HG02623 (cell line): ENCODE data around the gene KCNH2.

Source experiments
- ATAC-seq: cut with Tn5 transposase; IDR thresholded peaks from one replicate; pipeline ENCODE4 v1.9.1; 2021; ENCODE audit warnings: moderate library complexity; ENCODE audit not compliant: unreplicated experiment

KCNH2 gene

DNA sequence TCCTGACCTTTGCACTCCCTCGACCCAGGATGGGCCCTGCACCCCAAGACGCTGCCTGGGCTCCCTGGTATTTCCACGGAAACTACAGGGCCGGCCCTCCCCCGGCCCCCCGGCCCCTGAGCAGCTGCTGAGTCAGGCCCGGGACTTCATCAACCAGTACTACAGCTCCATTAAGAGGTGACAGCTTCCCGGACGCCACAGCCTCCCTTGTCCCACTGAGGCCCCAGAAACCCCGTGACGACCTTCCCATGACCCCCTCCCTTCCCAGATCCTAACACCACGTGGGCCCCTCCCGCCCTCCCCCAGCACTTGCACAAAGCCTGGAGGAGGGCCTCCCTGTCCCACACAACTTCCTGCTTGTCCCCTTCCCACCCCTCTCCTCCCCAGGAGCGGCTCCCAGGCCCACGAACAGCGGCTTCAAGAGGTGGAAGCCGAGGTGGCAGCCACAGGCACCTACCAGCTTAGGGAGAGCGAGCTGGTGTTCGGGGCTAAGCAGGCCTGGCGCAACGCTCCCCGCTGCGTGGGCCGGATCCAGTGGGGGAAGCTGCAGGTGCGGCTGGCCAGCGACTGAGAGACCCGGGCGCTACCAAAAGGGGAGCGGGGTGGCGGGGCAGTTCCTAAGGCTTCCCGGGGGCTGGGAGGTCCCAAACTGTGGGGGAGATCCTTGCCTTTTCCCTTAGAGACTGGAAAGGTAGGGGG lies 18.4 kb upstream of the KCNH2 start:
- no peak for ATAC-seq

DNA sequence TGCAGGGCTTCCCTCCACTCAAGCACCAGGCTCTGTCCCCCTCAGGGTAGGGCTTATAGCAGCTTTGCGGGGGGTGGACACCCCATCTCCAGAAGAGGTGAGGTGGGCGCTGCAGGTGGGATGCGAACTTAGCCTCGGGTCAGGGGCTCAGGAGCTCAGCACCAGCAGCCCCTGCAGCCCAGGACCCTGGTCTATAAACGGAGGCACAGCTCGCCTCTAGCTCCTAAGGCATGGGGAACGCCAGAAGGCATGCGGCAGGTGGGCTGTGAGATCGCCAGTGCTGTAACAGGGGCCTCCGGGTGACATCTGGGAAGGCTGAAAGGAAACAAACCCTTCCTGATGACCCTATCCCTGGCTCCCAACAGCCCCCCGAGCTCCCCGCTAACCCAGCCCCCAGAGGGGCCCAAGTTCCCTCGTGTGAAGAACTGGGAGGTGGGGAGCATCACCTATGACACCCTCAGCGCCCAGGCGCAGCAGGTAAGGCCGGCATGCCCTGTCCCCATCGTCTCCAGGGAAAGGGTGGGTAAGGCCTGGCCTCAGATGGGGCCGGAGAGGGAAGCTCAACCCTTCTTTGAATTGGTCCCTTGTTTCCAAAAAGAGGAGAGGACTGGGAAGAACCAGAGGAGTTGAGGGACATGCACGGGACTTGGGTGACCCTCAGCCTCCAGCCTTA lies 16.9 kb upstream of the KCNH2 start:
- no peak for ATAC-seq

DNA sequence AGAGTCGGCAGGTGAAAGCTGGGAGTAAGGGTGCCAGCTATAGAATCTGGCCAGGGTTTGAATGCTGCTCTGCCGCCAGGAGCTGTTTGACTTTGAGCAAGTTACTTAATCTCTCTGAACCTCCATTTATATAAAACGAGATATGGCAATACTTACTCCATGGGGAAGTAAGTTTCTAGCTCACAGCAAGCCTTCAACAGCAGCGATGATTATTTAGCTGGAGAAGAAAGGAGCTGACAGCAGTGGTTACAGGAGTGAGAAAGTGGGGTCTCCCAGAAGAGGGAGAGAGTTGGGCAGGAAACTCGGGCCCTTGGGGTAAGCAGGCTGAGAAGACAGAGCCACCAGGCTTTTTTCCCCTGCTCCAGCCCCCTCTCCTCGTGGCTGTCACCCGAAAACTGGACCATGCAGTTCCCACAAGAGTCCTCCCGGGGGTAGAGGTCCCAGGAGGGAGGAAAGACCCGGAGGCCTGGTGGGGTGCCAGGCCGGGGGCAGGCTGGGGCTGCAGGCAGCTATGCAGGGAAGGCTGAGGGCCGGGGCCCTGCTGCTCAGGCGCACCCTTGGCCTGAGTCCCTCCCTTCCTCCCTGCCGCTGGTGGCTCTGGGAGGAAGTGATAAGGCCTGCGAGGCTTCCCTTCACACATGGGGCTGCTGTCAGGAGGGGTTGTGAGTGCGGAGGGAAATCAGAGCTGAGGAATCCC lies 16.2 kb upstream of the KCNH2 start:
- ATAC-seq = no peak

DNA sequence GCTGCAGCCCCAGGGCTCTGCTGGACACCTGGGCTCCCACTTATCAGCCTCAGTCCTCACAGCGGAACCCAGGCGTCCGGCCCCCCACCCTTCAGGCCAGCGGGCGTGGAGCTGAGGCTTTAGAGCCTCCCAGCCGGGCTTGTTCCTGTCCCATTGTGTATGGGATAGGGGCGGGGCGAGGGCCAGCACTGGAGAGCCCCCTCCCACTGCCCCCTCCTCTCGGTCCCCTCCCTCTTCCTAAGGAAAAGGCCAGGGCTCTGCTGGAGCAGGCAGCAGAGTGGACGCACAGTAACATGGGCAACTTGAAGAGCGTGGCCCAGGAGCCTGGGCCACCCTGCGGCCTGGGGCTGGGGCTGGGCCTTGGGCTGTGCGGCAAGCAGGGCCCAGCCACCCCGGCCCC lies 15.4 kb upstream of the KCNH2 start:
- ATAC-seq = no peak

DNA sequence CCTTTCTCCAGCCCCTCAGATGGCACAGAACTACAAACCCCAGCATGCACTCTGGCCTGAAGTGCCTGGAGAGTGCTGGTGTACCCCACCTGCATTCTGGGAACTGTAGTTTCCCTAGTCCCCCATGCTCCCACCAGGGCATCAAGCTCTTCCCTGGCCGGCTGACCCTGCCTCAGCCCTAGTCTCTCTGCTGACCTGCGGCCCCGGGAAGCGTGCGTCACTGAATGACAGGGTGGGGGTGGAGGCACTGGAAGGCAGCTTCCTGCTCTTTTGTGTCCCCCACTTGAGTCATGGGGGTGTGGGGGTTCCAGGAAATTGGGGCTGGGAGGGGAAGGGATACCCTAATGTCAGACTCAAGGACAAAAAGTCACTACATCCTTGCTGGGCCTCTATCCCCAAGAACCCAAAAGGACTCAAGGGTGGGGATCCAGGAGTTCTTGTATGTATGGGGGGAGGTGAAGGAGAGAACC lies 14.7 kb upstream of the KCNH2 start:
- ATAC-seq = no peak

DNA sequence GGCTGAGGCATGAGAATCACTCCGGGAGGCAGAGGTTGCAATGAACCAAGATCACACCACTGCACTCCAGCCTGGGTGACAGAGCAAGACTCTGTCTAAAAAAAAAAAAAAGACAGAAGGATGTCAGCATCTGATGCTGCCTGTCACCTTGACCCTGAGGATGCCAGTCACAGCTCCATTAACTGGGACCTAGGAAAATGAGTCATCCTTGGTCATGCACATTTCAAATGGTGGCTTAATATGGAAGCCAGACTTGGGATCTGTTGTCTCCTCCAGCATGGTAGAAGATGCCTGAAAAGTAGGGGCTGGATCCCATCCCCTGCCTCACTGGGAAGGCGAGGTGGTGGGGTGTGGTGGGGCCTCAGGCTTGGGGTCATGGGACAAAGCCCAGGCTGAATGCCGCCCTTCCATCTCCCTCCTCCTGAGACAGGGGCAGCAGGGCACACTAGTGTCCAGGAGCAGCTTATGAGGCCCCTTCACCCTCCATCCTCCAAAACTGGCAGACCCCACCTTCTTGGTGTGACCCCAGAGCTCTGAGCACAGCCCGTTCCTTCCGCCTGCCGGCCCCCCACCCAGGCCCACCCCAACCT lies 14.0 kb upstream of the KCNH2 start:
- no peak for ATAC-seq

DNA sequence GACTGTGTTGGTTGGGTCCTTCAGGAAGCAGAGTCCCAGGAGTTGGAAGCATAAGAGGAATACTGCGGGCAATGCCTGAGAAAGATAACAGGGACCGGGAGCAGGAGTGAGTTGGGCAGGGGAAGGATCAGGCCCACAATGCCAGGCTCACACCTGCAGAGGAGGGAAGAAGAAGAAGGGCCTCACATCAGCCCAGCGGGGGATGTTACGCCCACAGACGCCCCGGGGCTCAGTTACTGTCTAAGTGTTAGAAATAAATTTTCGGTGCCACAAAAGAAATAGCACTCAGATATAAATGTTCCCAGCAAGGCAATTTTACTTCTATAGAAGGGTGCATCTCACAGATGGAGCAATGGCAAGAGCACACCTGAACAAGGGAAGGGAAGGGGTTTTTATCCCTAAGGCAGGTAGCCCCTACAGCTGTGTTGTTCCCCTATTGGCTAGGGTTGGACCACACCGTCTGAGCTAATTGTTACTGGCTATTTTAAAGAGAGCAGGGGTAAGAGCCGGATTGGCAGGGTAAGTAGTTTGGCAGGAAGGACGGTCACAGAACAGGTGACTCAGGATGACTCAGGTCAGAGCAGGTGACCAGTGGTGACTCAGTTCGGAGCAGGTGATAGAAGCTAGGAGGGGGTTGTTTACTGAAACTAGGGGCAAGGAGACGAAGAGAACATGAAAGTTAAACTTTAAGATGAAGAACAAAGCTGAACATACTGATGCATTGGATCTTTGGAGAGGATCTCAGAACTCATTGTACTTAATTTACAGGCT lies 12.5 kb upstream of the KCNH2 start, which contains the start of gene NOS3:
NOS3 (plus strand) TSS at position 602 of the 771 bp plus-strand sequence. CDS start 2,787 bp downstream, outside the sequence.
- no peak for ATAC-seq

DNA sequence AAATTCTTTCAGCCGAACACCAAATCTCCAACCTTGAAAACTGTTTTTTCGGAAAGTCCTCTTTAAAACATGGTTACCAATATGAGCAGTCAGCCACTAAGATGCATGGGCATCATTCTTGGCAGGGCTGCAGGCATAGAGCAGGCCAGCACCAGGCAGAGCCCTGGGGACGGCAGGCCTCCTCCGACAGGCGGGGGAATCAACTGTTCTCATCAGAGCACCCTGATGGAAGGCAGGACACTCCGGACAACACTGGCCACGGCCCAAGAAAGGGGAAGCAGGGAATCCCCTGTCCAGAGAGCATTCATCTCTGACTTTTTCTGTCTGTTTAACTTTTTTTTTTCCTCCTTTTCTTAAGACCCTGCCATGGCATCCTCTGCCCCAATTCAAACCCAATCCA lies 11.3 kb upstream of the KCNH2 start:
- ATAC-seq = no peak

DNA sequence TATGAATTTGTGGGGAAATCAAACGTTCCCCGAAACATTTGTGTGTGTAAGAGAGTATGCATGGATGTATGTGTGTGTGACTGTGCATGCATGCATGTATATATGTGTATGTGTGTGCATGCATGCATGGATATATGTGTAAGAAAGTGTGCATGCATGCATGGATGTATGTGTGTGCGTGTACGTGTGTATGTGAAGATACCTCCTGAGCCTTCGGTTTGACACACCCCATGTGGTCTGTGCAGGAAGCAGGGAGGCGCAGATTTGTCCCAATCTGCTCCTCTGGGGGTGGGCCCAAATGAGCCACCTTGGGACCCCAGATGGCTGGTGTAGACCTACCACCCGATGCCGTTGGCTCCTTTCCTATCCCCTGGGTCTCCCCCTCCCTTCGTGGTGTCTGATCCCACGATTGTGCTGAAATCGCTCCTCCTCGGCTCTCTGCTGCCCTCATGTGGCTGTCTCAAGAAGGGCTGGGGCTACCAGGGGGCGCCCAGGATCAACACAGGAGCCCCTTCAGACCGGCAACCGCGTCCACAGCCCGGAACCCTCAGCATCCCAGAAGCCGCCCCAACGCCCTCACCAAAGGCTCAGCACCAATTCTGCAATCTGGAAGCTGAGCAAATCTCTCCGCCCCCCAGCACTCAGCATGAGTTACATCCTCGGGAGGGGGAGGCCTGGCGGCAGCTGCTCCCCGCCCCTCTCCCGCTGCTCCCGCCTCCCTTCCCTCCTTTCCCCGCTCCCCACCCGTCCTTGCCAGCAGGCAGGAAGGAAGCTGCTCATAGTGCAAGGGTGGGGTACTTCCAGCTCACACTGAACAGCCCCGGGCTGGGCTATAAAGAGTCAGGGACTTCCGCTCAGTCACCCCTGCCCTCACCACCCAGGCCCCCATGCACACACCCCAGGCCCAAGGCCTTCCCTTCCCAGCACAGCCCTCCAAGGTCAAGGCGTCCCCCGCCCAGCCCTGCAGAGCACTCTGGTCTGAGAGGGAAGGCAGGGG lies 10.4 kb upstream of the KCNH2 start:
- ATAC-seq = no peak

DNA sequence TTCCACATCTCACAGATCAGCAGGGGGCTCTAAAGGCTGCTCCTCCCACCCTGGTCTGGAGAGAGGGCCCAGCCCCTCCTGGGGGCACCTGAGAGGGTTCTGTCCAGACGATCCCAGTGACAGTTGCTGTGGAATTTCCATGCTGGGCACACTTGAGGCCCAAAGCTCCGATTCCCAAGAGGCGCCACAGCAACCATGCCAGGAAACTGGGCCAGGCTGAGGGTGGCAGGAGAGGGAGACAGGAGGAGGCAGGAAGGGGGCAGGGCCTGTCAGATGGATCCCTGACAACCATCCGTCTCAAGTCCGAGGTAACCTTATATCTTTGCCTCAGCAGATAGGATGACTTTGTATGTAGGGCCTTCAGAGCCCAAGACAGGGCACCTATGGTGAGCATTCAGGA lies 8.4 kb upstream of the KCNH2 start:
- ATAC-seq = no peak

DNA sequence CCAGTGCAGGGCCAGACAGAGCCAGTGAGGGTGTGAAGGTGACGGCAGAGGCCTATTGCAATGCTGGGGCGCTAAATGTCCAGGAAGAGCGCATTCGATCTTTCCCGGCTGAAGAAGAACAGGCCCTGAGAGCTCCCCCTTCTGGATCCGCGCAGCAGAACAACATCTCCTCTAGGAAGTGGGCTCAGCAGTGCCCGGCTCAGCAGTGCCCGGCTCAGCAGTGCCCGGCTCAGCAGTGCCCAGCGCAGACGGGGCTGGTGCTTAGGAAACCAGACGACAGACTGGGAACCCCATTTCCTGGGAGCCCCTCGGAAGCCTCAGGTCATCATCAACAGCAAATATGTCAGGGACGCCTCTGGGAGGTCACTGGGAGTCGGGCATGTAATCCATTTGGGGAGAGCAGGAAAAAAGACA lies 8.0 kb upstream of the KCNH2 start:
- ATAC-seq = no peak

DNA sequence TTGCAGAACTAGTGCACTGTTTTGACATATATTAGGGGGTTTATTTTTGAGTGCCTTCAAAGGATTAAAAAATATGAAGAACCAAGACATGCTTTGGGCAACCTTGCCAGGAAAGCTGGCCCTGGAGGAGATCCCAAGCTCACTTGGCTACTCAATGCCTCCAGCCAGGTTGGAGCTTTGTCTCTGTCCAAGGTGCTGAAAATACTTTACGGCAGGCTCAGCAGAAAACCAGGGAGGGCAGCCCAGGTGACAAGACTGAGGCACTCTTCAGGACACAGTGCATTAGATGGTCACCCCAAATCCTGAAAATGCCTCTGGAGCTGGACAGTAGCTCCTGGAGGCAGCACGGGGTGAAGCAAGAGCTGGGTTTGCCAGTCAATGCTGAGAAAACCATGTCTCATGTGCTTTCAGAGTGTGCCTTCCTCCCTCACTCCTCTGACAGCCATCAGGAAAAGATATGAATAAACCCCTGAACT lies 5.8 kb upstream of the KCNH2 start:
- no peak for ATAC-seq

DNA sequence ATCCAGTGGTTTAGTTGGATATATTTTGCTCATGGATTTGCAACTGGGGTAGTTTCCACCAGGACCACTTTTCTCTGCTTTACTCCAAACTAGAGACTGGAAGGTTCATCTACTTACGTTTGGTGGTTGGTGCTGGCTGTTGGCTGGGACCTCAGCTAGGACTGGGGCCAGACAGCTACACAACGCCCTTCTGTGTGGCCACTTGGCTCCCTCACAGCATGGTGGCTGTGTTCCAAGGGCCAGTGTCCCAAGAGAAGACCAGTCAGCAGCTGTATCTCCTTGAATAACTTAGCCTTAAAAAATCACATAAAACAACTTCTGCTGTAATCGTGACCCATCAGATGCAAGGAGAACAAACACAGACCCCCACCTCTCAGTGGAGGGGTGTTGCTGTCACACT lies 4.2 kb upstream of the KCNH2 start:
- no peak for ATAC-seq

DNA sequence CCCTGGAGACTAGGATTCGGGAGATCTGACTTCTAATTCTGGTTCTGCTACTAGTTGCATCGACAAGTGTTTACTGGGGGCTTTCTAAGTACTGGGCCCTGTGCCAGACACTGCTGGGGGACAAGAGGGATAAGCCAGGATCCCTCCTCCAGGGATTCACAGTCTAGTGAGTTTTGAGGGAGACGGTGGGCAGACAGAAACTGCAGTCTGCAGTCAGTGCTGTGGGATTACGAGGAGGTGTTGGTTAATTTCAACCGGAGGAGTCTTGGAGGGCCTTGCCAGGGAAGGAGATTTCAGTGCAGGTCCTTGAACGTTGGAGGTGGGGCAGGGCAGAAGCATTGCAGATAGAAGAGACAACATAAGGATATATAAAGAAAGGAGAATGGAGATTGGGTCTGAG lies 3.5 kb upstream of the KCNH2 start:
- no peak for ATAC-seq

DNA sequence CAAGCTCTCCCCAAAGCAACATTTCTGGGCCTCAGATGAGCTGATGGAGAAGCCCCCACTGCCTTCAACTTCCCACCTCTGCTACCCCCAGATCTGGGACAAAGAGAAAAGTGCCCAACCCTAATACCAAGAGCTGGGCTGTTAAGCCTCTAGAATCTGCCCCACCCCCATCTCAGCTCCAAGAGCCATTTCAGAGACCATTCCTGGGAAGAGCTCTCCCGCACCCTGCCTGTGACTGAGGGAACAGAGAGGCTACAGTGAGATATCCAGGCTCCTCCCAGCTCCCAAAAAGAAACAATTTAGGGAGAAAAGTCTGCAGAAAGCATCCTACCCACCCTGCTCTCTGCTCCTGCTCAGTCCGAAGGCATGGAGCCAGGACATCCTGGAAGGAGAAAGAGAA lies 2.5 kb upstream of the KCNH2 start:
- ATAC-seq = no peak

DNA sequence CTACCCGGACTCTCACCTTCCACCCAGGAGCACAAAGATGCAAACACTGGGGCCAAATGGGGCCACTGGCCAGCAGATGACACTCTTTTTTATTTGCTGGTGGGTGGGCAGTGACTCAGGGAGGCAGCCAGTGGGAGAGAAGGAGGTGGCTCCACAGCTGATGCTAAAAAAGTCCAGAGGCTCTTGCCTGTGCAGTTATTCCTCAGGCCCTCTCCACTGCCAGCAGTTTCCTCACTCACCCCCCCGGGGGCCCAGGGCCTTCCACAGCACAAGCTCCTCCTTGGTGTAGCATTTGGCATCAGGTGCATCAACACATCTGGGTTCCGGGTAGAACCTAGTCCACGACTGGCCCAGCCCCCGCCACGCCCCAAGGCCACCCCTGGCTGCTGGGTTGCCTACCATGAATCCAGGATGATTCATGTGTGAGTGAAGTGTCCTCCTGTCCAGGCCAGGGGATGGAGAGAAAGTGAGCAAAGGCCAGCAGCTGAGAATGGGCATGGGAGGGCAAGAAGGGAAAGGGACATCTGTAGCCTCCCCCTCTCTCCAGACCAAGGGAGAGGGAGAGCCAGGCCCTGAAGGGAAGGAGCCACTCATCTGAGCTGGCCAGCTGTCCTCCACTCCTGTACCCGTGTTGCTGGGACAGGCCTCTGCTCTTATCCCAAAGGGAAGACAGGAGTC lies 1.7 kb upstream of the KCNH2 start:
- no peak for ATAC-seq

DNA sequence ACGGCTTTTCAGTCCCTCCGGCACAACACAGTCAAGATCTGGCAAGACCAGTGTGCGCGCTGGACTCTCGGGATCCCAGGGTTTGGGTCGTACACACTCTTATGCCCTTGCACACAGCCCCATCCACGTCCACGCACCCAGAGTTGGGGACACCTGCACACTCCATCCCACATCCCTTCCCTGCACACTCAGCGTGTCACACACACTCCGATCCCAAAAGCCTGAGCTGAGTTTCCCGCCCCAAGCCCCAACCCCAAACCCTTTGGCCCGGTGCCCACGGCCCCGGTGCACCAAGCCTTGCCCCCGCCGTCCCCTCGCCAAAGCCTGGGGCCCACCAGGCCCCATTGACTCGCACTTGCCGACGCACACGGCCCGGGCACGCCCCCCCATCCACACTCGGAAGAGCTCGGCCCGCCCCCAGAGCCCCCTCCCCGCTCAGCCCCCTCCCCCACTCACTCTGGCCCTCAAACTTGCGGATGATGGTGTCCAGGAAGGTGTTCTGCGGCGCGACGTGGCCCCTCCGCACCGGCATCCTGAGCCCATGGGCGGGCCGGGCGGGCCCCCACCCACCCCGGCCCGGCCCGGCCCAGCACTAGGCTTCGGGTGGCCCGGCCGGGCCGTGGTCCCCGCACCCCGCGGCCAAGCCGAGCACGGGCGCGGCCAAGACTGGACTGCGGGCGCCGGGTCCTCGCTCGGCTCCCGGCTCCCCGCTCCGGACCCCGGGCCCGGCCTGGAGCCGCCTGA lies 567 bp downstream of the KCNH2 start:
- ATAC-seq = no peak
